Central memory CD8-positive, alpha-beta T cell (primary cell): ENCODE measurements around the gene SERINC1.

ENCODE experiments used
- ATAC-seq: fragments of 150-1000 bp; cut with Tn5 transposase; replicated peaks from 2 replicates; pipeline ENCODE4 v1.10.0; 2022; ENCODE audit warnings: mild to moderate bottlenecking, moderate FRiP score, moderate number of reproducible peaks; ENCODE audit not compliant: poor library complexity, severe bottlenecking; ENCODE audit errors: extremely low read depth
- DNase-seq, 2 donors: peaks; one replicate each; pipeline ENCODE4 v3.0.0; 2021; ENCODE audit warnings: low spot score in 2 of 2
- H3K27ac Mint-ChIP-seq: one replicate; pipeline ENCODE4 v1.8.0; 2022; ENCODE audit warnings: low read depth, mild to moderate bottlenecking, moderate library complexity, mixed read lengths
- H3K27me3 Mint-ChIP-seq: one replicate; pipeline ENCODE4 v1.8.0; 2022; ENCODE audit warnings: mixed read lengths
- H3K36me3 Mint-ChIP-seq: one replicate; pipeline ENCODE4 v1.8.0; 2022; ENCODE audit warnings: mild to moderate bottlenecking, moderate library complexity, mixed read lengths; ENCODE audit not compliant: insufficient read depth
- H3K4me1 Mint-ChIP-seq: one replicate; pipeline ENCODE4 v1.8.0; 2022; ENCODE audit warnings: mixed read lengths
- H3K4me3 Mint-ChIP-seq: one replicate; pipeline ENCODE4 v1.8.0; 2022; ENCODE audit warnings: mild to moderate bottlenecking, moderate library complexity, mixed read lengths
- H3K9me3 Mint-ChIP-seq: one replicate; pipeline ENCODE4 v1.8.0; 2022; ENCODE audit warnings: mixed read lengths

Gene SERINC1

GRCh38 chr6:122426597-122426996 lies 45.0 kb downstream of the SERINC1 start:
- no peak overlapping the region for H3K4me3 Mint-ChIP-seq
- H3K27ac Mint-ChIP-seq = no peak overlapping the region
- no peak for DNase-seq
- no peaks in the 10 kb centered on the region for H3K9me3 Mint-ChIP-seq
- peaks cover 6% of the 10 kb centered on the region for H3K4me1 Mint-ChIP-seq
- no peaks in the 10 kb centered on the region for H3K27me3 Mint-ChIP-seq
- ATAC-seq = no peak
- peaks cover 29% of the 10 kb centered on the region for H3K36me3 Mint-ChIP-seq

GRCh38 chr6:122423734-122424133 lies 47.9 kb downstream of the SERINC1 start:
- H3K27me3 Mint-ChIP-seq = no peaks in the 10 kb centered on the region
- no peak for DNase-seq
- no peaks in the 10 kb centered on the region for H3K9me3 Mint-ChIP-seq
- no peaks in the 10 kb centered on the region for H3K4me1 Mint-ChIP-seq
- ATAC-seq = no peak
- H3K4me3 Mint-ChIP-seq = no peak overlapping the region
- H3K36me3 Mint-ChIP-seq = peaks cover 26% of the 10 kb centered on the region
- no peak overlapping the region for H3K27ac Mint-ChIP-seq

GRCh38 chr6:122422614-122423267 lies 48.9 kb downstream of the SERINC1 start:
- H3K36me3 Mint-ChIP-seq = peaks cover 26% of the 10 kb centered on the region
- no peaks in the 10 kb centered on the region for H3K4me1 Mint-ChIP-seq
- no peak overlapping the region for H3K27ac Mint-ChIP-seq
- no peak overlapping the region for H3K4me3 Mint-ChIP-seq
- ATAC-seq (no peak), DNase-seq (no peak)
- no peaks in the 10 kb centered on the region for H3K27me3 Mint-ChIP-seq
- H3K9me3 Mint-ChIP-seq = no peaks in the 10 kb centered on the region

- DNase-seq (no peak), ATAC-seq (no peak)
- Mint-ChIP-seq H3K27ac (no peak overlapping the region), H3K4me3 (no peak overlapping the region), H3K4me1 (no peaks in the 10 kb centered on the region), H3K9me3 (no peaks in the 10 kb centered on the region), H3K36me3 (peaks cover 28% of the 10 kb centered on the region), H3K27me3 (no peaks in the 10 kb centered on the region)
These were observed 49.6 kb downstream of the SERINC1 start for GRCh38 chr6:122422003-122422402.

GRCh38 chr6:122416825-122417224 lies 54.8 kb downstream of the SERINC1 start:
- no peak overlapping the region for H3K27ac Mint-ChIP-seq
- peaks cover 21% of the 10 kb centered on the region for H3K36me3 Mint-ChIP-seq
- peaks cover 3% of the 10 kb centered on the region for H3K4me1 Mint-ChIP-seq
- no peak overlapping the region for H3K4me3 Mint-ChIP-seq
- no peaks in the 10 kb centered on the region for H3K9me3 Mint-ChIP-seq
- no peaks in the 10 kb centered on the region for H3K27me3 Mint-ChIP-seq
- DNase-seq = no peak
- ATAC-seq = no peak

DNA sequence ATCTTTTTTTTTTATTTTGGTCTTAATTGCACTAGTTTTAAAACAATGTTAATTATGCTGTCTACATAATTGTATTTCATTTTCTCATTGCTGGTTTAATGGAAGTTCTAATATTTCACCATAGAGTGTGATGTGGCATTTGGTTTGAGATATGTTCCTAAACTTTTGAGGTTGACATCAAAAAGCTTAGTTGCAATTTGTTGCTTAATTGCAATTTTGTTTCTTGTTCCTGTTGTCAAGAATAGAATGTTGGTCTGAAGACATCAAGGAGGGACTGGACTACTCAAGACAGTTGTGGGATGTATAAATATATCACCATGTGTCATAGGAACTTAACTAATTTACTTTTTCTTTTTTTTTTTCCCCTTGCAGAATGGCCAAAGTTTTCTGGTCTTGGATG lies 59.6 kb downstream of the SERINC1 start:
- no peaks in the 10 kb centered on the region for H3K9me3 Mint-ChIP-seq
- no peak overlapping the region for H3K4me3 Mint-ChIP-seq
- DNase-seq = no peak
- no peak overlapping the region for H3K27ac Mint-ChIP-seq
- peaks cover 19% of the 10 kb centered on the region for H3K36me3 Mint-ChIP-seq
- no peaks in the 10 kb centered on the region for H3K27me3 Mint-ChIP-seq
- peaks cover 33% of the 10 kb centered on the region for H3K4me1 Mint-ChIP-seq
- ATAC-seq = no peak

GRCh38 chr6:122408702-122409458 lies 62.7 kb downstream of the SERINC1 start:
- Mint-ChIP-seq H3K27ac (peak overlapping the region; percentile 82), H3K4me1 (peaks cover 48% of the 10 kb centered on the region), H3K27me3 (no peaks in the 10 kb centered on the region), H3K36me3 (peaks cover 13% of the 10 kb centered on the region), H3K4me3 (peak overlapping the region; percentile 31), H3K9me3 (no peaks in the 10 kb centered on the region)
- ATAC-seq (peak; percentile 40), DNase-seq (no peak)

DNA sequence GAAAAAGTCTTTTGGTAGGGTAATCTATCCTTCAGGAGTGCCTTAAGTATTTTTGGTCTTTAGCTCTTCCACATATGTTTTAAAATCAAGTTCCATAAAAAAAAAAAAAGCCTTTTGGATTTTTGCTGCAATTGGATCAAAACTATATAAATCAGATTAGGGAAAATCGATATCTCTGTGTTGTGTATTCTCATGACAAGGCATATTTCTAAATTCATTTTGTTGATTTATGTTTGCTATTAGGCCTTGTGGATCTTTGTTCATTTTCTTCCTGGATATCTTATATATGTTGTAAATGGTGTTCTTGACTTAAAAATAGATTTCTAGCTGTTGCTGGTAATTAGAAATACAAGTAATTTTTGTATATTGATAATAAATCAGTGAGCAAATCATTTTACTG lies 63.4 kb downstream of the SERINC1 start:
- Mint-ChIP-seq H3K4me1 (peaks cover 51% of the 10 kb centered on the region), H3K9me3 (no peaks in the 10 kb centered on the region), H3K4me3 (peak overlapping the region; percentile 31), H3K36me3 (peaks cover 8% of the 10 kb centered on the region), H3K27ac (peak overlapping the region; percentile 82), H3K27me3 (no peaks in the 10 kb centered on the region)
- ATAC-seq (no peak), DNase-seq (no peak)

- H3K9me3 Mint-ChIP-seq = no peaks in the 10 kb centered on the region
- peaks cover 8% of the 10 kb centered on the region for H3K36me3 Mint-ChIP-seq
- DNase-seq (no peak), ATAC-seq (no peak)
- no peak overlapping the region for H3K27ac Mint-ChIP-seq
- no peak overlapping the region for H3K4me3 Mint-ChIP-seq
- H3K27me3 Mint-ChIP-seq = no peaks in the 10 kb centered on the region
- H3K4me1 Mint-ChIP-seq = peaks cover 51% of the 10 kb centered on the region
These were observed 63.9 kb downstream of the SERINC1 start for GRCh38 chr6:122407712-122408111.

GRCh38 chr6:122406187-122406586 lies 65.4 kb downstream of the SERINC1 start:
- Mint-ChIP-seq H3K36me3 (peaks cover 2% of the 10 kb centered on the region), H3K27me3 (no peaks in the 10 kb centered on the region), H3K27ac (no peak overlapping the region), H3K4me3 (no peak overlapping the region), H3K4me1 (peaks cover 51% of the 10 kb centered on the region), H3K9me3 (no peaks in the 10 kb centered on the region)
- no peak for ATAC-seq
- no peak for DNase-seq

- ATAC-seq (no peak), DNase-seq (no peak)
- no peaks in the 10 kb centered on the region for H3K9me3 Mint-ChIP-seq
- H3K4me3 Mint-ChIP-seq = no peak overlapping the region
- peaks cover 3% of the 10 kb centered on the region for H3K36me3 Mint-ChIP-seq
- peaks cover 56% of the 10 kb centered on the region for H3K4me1 Mint-ChIP-seq
- H3K27ac Mint-ChIP-seq = no peak overlapping the region
- H3K27me3 Mint-ChIP-seq = no peaks in the 10 kb centered on the region
These were observed 66.2 kb downstream of the SERINC1 start for GRCh38 chr6:122405417-122405816.

DNA sequence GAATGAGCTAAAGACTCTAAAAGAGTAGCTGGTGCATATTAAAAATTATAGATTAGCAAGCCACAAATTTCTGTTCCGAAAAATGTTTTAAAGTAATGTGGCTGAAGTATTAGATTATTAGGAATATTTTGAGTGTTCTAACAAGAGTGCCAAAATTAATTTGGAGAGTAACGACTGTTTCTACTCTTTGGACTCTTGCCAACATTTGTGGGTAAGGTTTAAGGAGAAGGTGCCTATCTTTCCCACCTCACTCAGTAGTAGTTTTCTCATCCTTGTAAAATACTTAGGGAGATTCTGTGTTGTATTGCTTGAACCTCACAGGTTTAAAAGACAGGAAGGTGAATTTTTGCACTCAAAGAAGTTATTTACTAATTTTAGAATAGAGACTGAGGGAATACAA lies 67.2 kb downstream of the SERINC1 start:
- DNase-seq (no peak), ATAC-seq (no peak)
- Mint-ChIP-seq H3K4me3 (no peak overlapping the region), H3K27ac (no peak overlapping the region), H3K4me1 (peaks cover 56% of the 10 kb centered on the region), H3K9me3 (no peaks in the 10 kb centered on the region), H3K27me3 (no peaks in the 10 kb centered on the region), H3K36me3 (peaks cover 4% of the 10 kb centered on the region)

GRCh38 chr6:122401104-122401503 lies 70.5 kb downstream of the SERINC1 start:
- peaks cover 5% of the 10 kb centered on the region for H3K36me3 Mint-ChIP-seq
- DNase-seq (no peak), ATAC-seq (no peak)
- H3K27me3 Mint-ChIP-seq = no peaks in the 10 kb centered on the region
- peak overlapping the region; percentile 96 for H3K4me3 Mint-ChIP-seq
- peaks cover 33% of the 10 kb centered on the region for H3K4me1 Mint-ChIP-seq
- no peak overlapping the region for H3K27ac Mint-ChIP-seq
- no peaks in the 10 kb centered on the region for H3K9me3 Mint-ChIP-seq
